HG02588 (cell line): ENCODE measurements around the gene SULT2B1.
"Not testable (repeated sequence)": the region's sequence is repeated elsewhere in the genome, so short reads cannot be mapped to it uniquely, and the experiment has no call there.

Experiments
- ATAC-seq: cut with Tn5 transposase; IDR thresholded peaks from one replicate; pipeline ENCODE4 v1.9.1; 2021; ENCODE audit warnings: mild to moderate bottlenecking, moderate library complexity; ENCODE audit not compliant: unreplicated experiment

The SULT2B1 gene

GRCh38 chr19:48556825-48557224, 4.9 kb downstream of the SULT2B1 start:
- ATAC-seq = no peak

DNA sequence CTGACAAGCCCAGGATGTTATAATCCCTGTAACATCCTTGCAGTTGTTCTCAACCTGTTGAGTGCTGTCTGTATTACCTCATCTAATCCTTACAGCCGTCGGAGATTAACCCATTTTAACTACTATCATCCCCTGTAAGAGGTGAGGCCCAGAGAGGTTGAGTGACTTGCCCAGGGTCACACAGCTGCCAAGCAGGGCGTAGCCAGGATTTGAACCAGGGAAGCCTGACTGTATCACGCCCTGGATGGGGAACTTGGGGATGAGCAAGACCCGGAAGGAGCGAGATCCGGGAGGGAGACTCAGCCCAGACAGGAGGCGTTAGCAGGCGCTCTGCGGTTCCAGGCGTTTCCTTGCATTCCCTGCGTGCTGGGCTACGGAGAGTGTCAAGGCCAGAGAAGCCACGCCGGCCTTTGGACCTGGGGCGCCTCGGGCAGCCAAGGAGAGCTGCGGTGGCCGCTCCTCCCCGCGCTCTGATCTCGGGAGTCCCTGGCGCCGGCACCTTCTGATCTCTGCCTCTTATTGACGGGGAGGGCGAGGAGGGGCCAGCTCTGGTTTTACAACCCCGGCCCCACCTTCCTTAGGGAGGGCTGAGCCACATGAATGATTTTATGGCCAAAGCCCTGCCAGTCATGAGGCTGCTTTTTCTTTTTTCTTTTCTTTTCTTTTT, 6.2 kb downstream of the SULT2B1 start:
- ATAC-seq = no peak

- ATAC-seq = no peak
Observed at GRCh38 chr19:48560095-48560530, 8.1 kb downstream of the SULT2B1 start.

DNA sequence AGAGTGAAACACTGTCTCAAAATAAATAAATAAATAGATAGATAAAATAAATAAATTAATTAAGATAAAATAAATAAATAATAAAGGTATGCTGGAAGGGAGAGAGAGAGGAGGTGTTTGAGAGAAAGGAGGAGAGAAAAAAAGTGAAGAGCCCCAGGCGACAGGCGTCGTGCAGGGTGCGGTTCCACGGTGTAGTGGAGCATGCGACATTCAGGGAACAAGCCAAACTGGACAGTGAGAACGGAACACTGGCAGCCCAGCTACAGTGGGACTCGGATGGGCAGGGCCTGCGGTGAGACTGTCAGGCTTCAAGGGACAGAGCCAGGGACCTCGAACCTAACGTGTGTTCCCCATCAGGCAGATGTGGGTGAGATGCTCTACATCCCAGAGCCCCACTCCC, 9.4 kb downstream of the SULT2B1 start:
- ATAC-seq = no peak

GRCh38 chr19:48565090-48565489, 13.1 kb downstream of the SULT2B1 start:
- no peak for ATAC-seq

DNA sequence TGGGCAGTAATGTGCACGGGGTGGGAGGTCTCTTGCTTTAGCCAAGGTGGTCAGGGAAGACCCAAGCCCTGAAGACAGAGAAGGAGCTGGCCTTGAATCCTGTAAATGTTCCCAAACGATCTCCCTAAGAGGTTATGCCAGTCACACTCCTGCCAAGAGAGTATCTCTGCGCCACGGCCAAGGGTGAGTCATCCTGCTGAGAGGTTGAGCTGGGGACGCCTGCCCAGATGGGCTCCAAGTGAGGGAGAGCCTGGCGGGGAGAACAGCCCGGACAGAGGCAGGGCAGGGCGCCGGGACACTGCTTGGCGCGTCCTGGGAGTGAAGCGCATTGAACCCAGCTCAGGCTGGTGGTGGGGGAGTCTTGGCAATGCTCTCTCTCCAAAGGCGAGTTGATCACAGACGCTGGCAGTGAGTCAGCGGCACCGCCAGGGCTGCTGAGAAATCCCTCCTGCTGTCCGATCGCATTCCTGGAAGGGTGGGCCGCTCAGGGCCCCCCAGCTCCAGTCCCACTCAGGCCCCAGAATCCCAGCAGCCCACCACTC, 16.4 kb downstream of the SULT2B1 start:
- ATAC-seq = no peak

- no peak for ATAC-seq
Observed at GRCh38 chr19:48569814-48570213, 17.8 kb downstream of the SULT2B1 start.

GRCh38 chr19:48571378-48572162, 19.6 kb downstream of the SULT2B1 start:
- ATAC-seq = no peak

DNA sequence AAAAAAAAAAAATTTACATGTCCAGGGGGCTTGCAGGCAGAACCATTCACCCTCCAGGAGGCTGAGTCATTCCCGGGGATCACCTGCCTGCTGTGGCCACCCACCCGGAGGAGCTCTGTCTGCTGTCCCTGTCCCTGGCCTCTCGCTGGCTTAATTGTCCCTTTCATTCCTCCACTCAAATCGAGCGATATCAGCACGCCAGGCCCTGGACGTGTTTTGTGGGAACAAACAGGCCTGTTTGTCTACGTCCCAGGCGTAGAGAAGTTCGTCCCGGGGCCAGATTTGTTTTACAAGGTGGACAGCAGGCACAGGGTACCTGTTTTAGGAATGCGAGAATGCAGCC, 21.2 kb downstream of the SULT2B1 start:
- ATAC-seq = no peak

- ATAC-seq = no peak
Observed at GRCh38 chr19:48575931-48576622, 24.1 kb downstream of the SULT2B1 start.

GRCh38 chr19:48577908-48578307, 25.9 kb downstream of the SULT2B1 start:
- not testable (repeated sequence) for ATAC-seq

GRCh38 chr19:48578891-48579290, 26.9 kb downstream of the SULT2B1 start:
- ATAC-seq = no peak

DNA sequence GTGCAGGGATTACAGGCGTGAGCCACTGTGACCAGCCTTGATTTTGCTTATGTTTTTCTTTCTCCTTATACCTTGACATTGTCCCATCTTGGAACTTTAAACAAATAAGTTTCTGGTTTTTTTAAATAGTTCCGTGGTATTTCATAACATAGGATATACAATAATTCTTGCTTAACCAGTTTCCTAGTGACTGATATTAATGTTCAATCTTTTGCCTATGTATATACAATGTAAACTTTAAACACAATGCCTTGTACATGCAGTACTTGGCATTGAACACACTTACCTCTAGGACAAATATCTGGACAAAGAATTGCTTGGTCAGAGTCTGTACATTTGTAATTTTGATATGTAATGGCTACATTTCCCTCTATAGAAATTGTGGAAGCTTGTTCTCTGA, 30.2 kb downstream of the SULT2B1 start:
- ATAC-seq = no peak

DNA sequence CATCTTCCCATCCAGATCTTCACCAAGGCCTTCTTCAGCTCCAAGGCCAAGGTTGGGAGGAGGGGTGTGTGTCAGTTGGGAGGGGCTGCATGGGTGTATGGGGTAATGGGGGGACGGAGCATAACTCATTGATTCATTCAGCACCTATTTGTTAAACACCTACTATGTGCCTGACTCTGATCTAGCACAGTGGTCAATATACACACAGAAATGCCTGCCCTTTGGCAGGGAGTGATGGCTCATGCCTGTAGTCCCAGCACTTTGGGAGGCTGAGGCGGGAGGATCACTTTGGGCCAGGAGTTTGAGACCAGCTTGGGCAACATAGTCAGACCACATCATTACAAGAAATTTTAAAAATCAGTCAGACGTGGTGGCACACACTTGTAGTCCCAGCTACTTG, 35.4 kb downstream of the SULT2B1 start:
- no peak for ATAC-seq

- no peak for ATAC-seq
Observed at GRCh38 chr19:48588670-48589401, 36.9 kb downstream of the SULT2B1 start.

DNA sequence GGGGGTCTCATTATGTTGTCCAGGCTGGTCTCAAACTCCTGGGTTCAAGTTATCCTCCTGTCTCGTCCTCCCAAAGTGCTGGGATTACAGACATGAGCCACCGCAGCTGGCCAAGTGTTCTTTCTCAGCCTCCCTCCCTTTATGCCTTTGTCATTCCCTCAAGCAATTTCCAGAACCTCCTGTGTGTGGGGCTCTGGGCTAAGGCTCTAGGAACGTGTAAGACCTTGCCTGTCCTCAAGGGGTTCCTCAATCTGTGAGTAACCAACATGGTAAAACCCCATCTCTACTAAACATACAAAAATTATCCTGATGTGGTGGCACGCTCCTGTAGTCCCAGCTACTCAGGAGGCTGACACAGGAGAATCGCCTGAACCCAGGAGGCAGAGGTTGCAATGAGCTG, 39.0 kb downstream of the SULT2B1 start:
- ATAC-seq = no peak

- ATAC-seq = no peak
Observed at GRCh38 chr19:48595171-48595570, 43.2 kb downstream of the SULT2B1 start.

GRCh38 chr19:48595833-48596232, 43.9 kb downstream of the SULT2B1 start:
- ATAC-seq = no peak

DNA sequence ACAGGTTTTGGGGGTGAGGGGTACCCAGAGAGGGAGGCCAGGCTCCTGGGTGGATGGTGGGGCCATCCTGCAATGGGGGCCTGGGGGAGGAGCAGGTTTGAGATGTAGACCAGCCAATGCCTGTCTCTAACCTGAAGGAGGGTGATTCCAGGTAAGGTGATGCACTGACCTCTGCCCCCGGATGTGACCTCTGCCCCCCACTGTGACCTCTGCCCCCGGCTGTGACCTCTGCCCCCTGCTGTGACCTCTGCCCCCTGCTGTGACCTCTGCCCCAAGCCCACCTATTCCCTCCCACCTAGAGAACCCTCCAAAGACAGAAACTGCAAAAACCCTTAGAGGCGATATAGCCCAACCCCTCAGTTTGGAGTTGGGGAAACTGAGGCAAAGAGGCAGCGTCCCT, 44.3 kb downstream of the SULT2B1 start:
- no peak for ATAC-seq

- ATAC-seq = no peak
Observed at GRCh38 chr19:48596679-48597465, 44.9 kb downstream of the SULT2B1 start.
